Left renal pelvis (tissue), 4 donors: Measurements from ENCODE around the gene TXLNA. TPM values are rescaled to one million over a fixed set of nuclear protein-coding genes. Genes with fewer than 3 reads are reported as not detected.
"Not testable (repeated sequence)": the region's sequence is repeated elsewhere in the genome, so short reads cannot be mapped to it uniquely, and the experiment has no call there.

Experiments
- DNase-seq, 4 donors: peaks; one replicate each; pipeline ENCODE4 v3.0.0-alpha.2; 2013; ENCODE audit warnings: low read depth in 4 of 4, low spot score in 3 of 4
- polyA plus RNA-seq, 4 donors: library from polyadenylated mRNA; unstranded; fragments of 120-200 nt; gene quantifications; one replicate each; pipeline ENCODE4 v1.2.1, GENCODE V29; 2013; ENCODE audit not compliant: insufficient read length in 4 of 4

Gene TXLNA
- polyA plus RNA-seq: 10 to 100 TPM; 45.2 to 46.7 (median 45.2) TPM

GRCh38 chr1:32179443-32180185 lies at the start of gene TXLNA:
TXLNA (plus strand) TSS chr1:32179675; CDS start chr1:32180346, 671 bp downstream.
- DNase-seq: peak; percentile 81 to 87 (median 84)

DNA sequence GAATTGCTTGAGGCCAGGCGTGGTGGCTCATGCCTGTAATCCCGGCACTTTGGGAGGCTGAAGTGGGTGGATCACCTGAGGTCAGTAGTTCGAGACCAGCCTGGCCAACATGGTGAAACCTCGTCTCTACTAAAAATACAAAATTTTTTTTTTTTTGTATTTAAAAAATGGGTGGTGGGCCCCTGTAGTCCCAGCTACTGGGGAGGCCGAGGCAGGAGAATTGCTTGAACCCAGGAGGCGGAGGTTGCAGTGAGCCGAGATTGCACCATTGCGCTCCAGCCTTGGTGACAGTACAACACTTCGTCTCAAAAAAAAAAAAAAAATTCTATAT lies 45.6 kb upstream of the TXLNA start:
- not testable (repeated sequence) for DNase-seq

DNA sequence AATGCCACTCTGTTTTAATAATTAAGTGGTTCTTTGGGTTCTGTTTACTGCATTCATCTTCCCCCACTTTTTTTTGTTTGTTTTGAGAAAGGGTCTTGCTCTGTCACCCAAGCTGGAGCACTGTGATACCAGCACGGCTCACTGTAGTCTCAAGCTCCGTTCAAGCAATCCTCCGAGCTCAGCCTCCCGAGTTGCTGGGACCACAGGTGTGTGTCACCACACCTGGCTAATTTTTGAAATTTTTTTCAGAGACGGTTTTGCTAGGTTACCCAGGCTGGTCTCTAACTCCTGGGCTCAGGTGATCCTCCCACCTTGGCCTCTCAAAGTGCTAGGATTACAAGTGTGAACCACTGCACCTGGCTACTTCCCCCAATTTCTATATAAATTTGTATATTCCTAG lies 42.4 kb upstream of the TXLNA start:
- DNase-seq: no peak

DNA sequence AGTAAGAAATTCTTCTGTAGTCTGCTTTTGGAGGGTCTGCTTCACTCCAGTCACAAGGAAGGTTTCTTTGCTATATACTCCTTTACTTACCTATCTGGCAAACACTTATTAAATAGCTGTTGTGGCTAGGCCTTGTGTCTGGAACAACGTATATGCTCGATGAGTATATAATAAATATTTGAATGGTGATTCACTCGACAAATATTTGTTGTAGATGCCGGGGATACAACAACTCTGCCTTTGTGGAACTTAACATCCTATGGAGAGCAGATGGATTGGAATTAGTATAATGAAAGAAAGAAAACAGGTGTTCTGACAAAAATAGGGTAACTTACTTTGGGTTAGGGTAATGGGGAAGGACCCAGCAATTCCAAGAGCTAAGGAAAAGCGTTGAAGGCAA lies 40.5 kb upstream of the TXLNA start:
- no peak for DNase-seq

GRCh38 chr1:32142446-32143301 lies 36.8 kb upstream of the TXLNA start:
- DNase-seq: peak in 3 of 4 donors; percentile 30 to 51 (median 33)

GRCh38 chr1:32143302-32143695 lies 36.2 kb upstream of the TXLNA start:
- not testable (repeated sequence) for DNase-seq

DNA sequence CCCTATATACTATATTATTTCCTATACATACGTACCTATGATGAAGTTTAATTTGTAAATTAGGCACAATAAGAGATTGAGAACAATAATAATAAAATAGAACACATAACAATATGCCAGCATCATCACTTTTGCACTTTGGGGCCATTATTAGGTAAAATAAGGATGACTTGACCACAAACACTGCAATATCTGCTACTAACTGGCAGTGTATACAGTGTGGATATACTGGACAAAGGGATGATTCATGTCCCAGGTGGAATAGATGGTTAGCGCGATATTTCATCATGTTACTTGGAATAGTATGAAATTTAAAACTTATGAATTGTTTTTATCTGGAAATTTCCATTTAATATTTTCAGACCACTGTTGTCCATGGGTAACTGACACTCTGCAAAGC lies 35.4 kb upstream of the TXLNA start:
- no peak for DNase-seq

DNA sequence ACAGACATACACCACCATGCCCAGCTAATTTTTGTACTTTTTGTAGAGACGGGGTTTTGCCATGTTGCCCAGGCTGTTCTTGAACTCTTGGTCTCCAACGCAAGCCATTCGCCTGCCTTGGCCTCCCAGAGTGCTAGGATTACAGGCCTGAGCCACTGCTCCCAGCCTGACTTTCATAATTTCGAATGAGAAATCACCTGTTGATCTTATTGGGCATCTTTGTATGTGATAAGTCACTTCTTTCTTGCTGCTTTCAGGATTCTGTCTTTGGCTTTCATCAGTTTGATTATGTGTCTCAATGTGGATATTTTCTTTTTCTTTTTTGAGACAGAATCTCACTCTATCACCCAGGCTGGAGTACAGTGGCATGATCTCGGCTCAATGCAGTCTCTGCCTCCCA lies 31.7 kb upstream of the TXLNA start:
- DNase-seq: not testable (repeated sequence)

DNA sequence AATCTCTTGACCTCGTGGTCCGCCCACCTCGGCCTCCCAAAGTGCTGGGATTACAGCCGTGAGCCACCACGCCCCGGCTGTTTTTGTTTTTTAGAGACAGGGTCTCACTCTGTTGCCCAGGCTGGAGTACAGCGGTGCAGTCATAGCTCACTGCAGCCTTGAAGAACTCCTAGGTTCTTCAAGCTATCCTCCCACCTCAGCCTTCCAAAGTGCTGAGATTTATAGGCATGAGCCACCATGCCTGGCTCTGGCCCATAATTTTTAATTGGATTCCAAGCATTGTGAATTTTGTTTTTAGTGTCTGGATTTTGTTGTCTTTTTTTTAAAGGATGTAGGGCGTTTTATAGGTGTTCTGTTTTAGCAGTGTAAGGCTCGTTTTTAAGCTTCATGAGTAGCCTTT lies 28.6 kb upstream of the TXLNA start:
- DNase-seq: no peak

DNA sequence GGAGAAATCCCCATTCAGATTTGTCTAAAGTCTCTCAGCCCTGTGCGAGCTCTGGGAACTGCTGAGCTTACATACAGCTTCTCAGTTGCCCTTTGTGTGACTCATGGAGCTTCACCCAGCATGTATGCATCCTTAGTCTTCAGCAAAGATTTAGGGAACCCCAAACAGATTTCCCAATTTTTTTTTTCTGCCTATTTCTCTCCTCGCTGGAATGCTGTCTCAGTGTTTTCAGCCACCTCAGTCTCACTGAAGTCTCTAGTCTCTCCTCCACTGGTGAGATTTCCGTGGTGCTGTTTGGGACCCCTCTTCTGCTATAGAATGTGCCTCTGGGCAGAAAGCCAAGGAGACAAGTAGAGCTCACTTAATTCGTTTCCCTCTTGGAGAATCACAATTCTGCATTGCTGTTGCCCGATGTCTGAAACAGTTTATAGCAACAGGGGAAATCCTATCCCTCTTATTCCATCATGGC lies 28.1 kb upstream of the TXLNA start:
- DNase-seq: no peak

DNA sequence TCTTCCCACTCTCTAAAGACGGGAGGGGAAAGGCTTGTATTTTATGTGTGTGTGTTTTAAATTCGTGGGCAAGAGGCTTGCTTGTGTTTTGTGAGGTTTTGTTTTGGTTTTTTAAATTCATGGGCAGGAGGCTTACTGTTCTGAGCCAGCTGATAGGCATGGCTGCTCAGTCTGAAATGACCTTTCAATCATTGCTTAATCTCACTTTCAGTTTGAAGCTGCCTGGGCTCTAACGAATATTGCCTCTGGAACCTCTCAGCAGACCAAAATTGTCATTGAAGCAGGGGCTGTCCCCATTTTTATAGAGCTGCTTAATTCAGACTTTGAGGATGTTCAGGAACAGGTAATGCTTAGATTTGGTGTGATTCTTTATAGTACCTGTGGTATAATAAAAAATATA lies 20.3 kb upstream of the TXLNA start:
- no peak for DNase-seq

DNA sequence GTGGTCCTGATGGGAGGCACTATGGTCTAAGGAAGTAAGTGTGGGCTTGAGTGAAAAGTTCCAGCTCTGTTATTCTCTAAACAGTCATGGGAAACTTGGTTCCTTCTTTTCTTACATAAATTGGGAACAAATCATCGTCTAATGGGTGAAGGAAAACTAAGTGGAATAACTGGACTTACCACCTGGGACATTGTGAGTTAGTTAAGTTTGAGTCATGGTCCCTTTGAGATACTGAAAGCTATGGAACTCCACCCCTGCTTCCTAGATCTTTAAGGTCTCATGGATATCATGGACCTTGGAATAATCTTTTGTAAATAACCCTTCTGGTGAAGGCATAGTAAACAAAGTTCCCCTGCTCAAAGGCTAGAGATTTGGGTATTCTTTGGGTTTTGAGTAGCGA lies 16.1 kb upstream of the TXLNA start:
- DNase-seq: no peak

DNA sequence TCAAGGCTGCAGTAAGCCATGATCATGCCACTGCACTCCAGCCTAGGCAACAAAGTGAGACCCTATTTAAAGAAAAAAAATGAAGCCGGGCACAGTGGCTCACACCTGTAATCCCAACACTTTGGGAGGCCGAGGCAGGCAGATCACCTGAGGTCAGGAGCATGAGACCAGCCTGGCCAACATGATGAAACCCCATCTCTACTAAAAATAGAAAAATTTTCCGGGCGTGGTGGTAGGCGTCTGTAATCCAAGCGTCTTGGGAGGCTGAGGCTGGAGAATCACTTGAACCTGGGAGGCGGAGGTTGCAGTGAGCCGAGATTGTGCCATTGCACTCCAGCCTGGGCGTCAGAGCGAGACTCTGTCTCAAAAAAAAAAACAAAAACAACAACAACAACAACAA lies 13.8 kb upstream of the TXLNA start:
- DNase-seq: not testable (repeated sequence)

DNA sequence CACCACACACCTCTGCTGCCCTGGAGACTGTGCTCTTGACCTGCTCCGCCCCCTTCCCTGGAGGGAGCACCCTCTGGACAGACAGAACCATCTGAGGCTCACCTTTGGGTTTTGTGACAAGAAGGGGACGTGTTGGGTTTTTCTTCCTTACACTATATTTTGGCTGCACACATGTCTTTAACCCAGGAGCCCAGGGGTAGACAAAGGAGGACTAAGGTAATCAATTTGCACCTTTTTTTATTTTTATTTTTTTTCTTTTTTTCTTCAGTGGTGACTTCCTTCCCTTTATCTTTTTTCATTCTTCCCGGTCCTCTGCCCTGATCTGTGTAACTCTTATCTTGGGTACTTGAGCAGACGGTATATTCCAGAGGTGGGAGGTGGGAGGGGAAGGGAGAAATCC lies 8.5 kb upstream of the TXLNA start:
- no peak for DNase-seq

GRCh38 chr1:32172621-32173245 lies 6.7 kb upstream of the TXLNA start:
- DNase-seq: no peak

DNA sequence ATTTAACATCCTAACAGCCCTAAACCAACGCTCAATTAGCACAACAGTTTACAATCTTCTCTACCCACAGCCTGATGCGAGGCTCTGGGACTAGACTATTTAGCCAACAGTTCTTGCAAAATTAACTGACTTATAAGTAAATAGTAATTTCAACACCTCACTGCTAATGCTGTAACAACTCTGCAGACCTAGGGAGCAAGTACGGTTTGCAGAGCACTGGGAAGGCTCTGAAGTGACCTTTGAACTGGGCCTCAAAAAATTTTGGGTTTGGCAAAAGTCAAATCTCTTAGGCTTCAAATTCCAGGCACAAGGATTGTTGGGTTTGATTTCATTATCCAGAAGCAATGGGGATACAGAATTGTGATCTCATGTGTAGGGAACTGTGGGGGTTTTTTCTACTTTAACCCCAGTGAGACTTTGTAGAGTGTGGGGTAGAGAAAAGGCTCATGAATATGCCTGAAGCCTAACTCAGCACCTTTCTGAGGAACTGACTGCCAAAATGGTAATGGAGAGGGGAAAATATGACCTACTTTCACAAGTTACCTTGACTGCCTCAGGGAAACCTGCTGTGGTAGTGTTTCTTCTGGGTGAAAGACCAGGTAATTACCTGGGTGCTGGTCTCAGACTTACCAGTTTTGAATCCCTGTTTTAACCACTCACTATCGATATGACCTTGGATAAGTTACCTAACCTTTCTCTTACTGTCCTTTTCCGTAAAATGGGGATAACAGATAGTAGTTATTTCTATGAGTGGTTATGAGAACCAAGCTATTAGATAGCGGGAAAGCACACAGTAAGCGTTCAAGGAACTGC lies 889 bp upstream of the TXLNA start:
- DNase-seq: no peak

- DNase-seq: no peak
Observed at GRCh38 chr1:32179193-32179442, 357 bp upstream of the TXLNA start.

DNA sequence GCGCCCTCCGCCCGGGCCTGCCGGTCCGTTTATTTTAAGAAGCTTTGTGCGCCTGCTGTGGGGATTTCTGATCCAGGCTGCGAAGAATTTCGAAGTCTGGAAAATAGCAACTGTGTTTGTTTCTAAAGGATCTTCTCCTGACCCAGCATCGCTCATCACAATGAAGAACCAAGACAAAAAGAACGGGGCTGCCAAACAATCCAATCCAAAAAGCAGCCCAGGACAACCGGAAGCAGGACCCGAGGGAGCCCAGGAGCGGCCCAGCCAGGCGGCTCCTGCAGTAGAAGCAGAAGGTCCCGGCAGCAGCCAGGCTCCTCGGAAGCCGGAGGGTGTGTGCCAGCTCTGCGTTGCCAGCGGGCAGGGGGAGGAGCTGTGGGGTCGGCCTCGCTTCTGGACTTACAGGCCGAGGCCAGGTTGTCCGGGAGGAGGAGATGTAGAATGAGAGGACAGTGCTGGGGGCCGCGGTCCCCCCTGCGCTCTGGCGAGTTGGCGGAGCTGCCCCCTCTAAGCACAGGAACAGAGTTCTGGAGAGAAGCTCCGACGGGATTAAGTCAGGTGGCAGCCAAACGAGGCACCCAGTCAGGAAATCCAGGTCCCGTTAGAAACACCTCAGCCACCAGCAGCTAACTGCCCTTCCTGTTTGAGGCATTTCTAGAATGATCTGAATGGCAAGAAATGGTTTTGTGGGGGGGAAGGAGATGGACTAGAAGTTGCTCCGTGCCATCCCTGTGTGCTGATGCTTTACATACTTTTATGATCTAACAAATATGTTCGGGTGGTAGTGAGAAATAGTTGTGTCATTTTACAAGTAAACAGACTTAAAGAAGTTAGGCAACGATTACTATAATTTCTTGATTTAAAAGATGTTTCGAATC lies 948 bp downstream of the TXLNA start:
- DNase-seq: peak in 1 of 4 donors; percentile 24

GRCh38 chr1:32181065-32181464 lies 1.6 kb downstream of the TXLNA start:
- no peak for DNase-seq

DNA sequence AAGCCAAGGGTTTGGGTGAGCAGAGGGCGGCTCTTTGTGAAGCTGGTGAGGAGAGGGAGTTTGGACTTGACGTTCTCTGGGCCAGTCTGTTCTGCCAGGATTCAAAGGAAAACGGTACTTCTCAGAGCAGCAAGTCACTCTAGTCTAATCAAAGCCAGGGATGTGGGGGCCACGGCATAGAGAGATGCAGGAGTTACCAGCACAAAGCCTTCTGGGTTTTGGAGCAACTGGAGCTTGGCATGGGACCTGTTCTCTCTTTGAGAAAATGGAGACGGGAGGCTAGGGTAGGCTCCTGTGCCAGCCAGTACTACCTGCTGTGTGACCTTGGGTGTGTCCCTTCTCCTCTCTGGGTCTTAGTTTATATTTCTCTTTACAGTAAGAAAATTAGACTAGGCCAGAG lies 2.1 kb downstream of the TXLNA start:
- no peak for DNase-seq
